Measurements from ENCODE around the gene SLC24A3.

The SLC24A3 gene

GRCh38 chr20:19378058-19378457, 165.6 kb downstream of the SLC24A3 start:
- H3F3A ChIP-seq (ENCODE audit: control insufficient read depth, insufficient read depth), result no peaks in the 10 kb centered on the region
- no peaks in the 10 kb centered on the region for H3K9me2 ChIP-seq (replicated peaks; ENCODE audit: control insufficient read depth, low read length)
- no peaks in the 10 kb centered on the region for H3K27me3 ChIP-seq (ENCODE audit: control insufficient read depth, low read length)
- TF ChIP-seq CTCF (IDR thresholded peaks at IDR 0.05; ENCODE audit: low read depth, low read length, poor library complexity, severe bottlenecking) (no peak), EZH2phosphoT487 (IDR thresholded peaks at IDR 0.05; ENCODE audit: borderline replicate concordance, low read length) (no peak)
- H4K20me1 ChIP-seq (ENCODE audit: control insufficient read depth, insufficient read depth, low read depth, low read length), result no peaks in the 10 kb centered on the region
- H3K4me2 ChIP-seq (ENCODE audit: low read length), result no peak overlapping the region
- H3K4me1 ChIP-seq (ENCODE audit: control insufficient read depth, low read length), result no peaks in the 10 kb centered on the region
- no peaks in the 10 kb centered on the region for H3K36me3 ChIP-seq (ENCODE audit: control insufficient read depth, low read length)
- no peak overlapping the region for H3K4me3 ChIP-seq (ENCODE audit: low read length)
- H3K27ac ChIP-seq (ENCODE audit: low read depth, low read length), result no peak overlapping the region
- no peaks in the 10 kb centered on the region for H3K9me3 ChIP-seq (ENCODE audit: control insufficient read depth, insufficient read depth, low read length)
- no peaks in the 10 kb centered on the region for H3K79me2 ChIP-seq (ENCODE audit: control insufficient read depth, low read length)

- no peaks in the 10 kb centered on the region for H3K9me2 ChIP-seq (replicated peaks; ENCODE audit: control insufficient read depth, low read length)
- no peak overlapping the region for H3K27ac ChIP-seq (ENCODE audit: low read depth, low read length)
- no peaks in the 10 kb centered on the region for H3K79me2 ChIP-seq (ENCODE audit: control insufficient read depth, low read length)
- H3K4me2 ChIP-seq (ENCODE audit: low read length), result no peak overlapping the region
- no peaks in the 10 kb centered on the region for H3K36me3 ChIP-seq (ENCODE audit: control insufficient read depth, low read length)
- no peaks in the 10 kb centered on the region for H3K9me3 ChIP-seq (ENCODE audit: control insufficient read depth, insufficient read depth, low read length)
- no peaks in the 10 kb centered on the region for H3K27me3 ChIP-seq (ENCODE audit: control insufficient read depth, low read length)
- no peak for TF ChIP-seq EZH2phosphoT487 (IDR thresholded peaks at IDR 0.05; ENCODE audit: borderline replicate concordance, low read length)
- TF ChIP-seq CTCF (IDR thresholded peaks at IDR 0.05; ENCODE audit: low read depth, low read length, poor library complexity, severe bottlenecking), result no peak
- H3F3A ChIP-seq (ENCODE audit: control insufficient read depth, insufficient read depth), result no peaks in the 10 kb centered on the region
- no peaks in the 10 kb centered on the region for H3K4me1 ChIP-seq (ENCODE audit: control insufficient read depth, low read length)
- H4K20me1 ChIP-seq (ENCODE audit: control insufficient read depth, insufficient read depth, low read depth, low read length), result no peaks in the 10 kb centered on the region
- H3K4me3 ChIP-seq (ENCODE audit: low read length), result no peak overlapping the region
These were observed 167.8 kb downstream of the SLC24A3 start for GRCh38 chr20:19380211-19380610.

GRCh38 chr20:19381947-19382346, 169.5 kb downstream of the SLC24A3 start:
- Histone ChIP-seq H3K9me2 (replicated peaks; ENCODE audit: control insufficient read depth, low read length) (no peaks in the 10 kb centered on the region), H3K36me3 (ENCODE audit: control insufficient read depth, low read length) (no peaks in the 10 kb centered on the region)

More at GRCh38 chr20:19381947-19382346, 169.5 kb downstream of the SLC24A3 start:
- no peaks in the 10 kb centered on the region for H3K27me3 ChIP-seq (ENCODE audit: control insufficient read depth, low read length)
- H3F3A ChIP-seq (ENCODE audit: control insufficient read depth, insufficient read depth), result no peaks in the 10 kb centered on the region
- no peaks in the 10 kb centered on the region for H3K9me3 ChIP-seq (ENCODE audit: control insufficient read depth, insufficient read depth, low read length)
- H3K4me3 ChIP-seq (ENCODE audit: low read length), result no peak overlapping the region
- H3K4me2 ChIP-seq (ENCODE audit: low read length), result no peak overlapping the region
- no peaks in the 10 kb centered on the region for H4K20me1 ChIP-seq (ENCODE audit: control insufficient read depth, insufficient read depth, low read depth, low read length)
- no peak overlapping the region for H3K27ac ChIP-seq (ENCODE audit: low read depth, low read length)
- TF ChIP-seq CTCF (IDR thresholded peaks at IDR 0.05; ENCODE audit: low read depth, low read length, poor library complexity, severe bottlenecking), result no peak
- TF ChIP-seq EZH2phosphoT487 (IDR thresholded peaks at IDR 0.05; ENCODE audit: borderline replicate concordance, low read length), result no peak
- H3K79me2 ChIP-seq (ENCODE audit: control insufficient read depth, low read length), result no peaks in the 10 kb centered on the region
- no peaks in the 10 kb centered on the region for H3K4me1 ChIP-seq (ENCODE audit: control insufficient read depth, low read length)

All from DOHH2 (cell line).